Neuronal stem cell (in vitro differentiated cells): ENCODE results near the gene ZSWIM4.

ENCODE experiments used
- DNase-seq: peaks from one replicate; pipeline ENCODE4 v3.0.0-alpha.2; 2013; ENCODE audit warnings: low spot score
- H2AFZ ChIP-seq: one replicate; pipeline ENCODE4 v1.6.1; 2013; ENCODE audit warnings: mild to moderate bottlenecking, low read length, inconsistent platforms
- H2AK5ac ChIP-seq: 2 replicates; pipeline ENCODE4 v1.6.1; 2013; ENCODE audit warnings: low read depth, mild to moderate bottlenecking, inconsistent platforms, low read length, moderate library complexity, mixed read lengths
- H2BK120ac ChIP-seq: 2 replicates; pipeline ENCODE4 v1.6.1; 2013; ENCODE audit warnings: low read depth, mild to moderate bottlenecking, inconsistent platforms, low read length, moderate library complexity, mixed read lengths
- H2BK12ac ChIP-seq: one replicate; pipeline ENCODE4 v1.6.1; 2013; ENCODE audit warnings: low read length, inconsistent platforms
- H2BK15ac ChIP-seq: 2 replicates; pipeline ENCODE4 v1.6.1; 2013; ENCODE audit warnings: mild to moderate bottlenecking, low read length, inconsistent platforms, mixed read lengths
- H2BK5ac ChIP-seq: one replicate; pipeline ENCODE4 v1.6.1; 2013; ENCODE audit warnings: inconsistent platforms, mild to moderate bottlenecking, low read length, moderate library complexity
- H3K14ac ChIP-seq: one replicate; pipeline ENCODE4 v1.6.1; 2013; ENCODE audit warnings: low read length, inconsistent platforms
- H3K18ac ChIP-seq: 2 replicates; pipeline ENCODE4 v1.6.1; 2013; ENCODE audit warnings: low read length, inconsistent platforms
- H3K23ac ChIP-seq: 2 replicates; pipeline ENCODE4 v1.6.1; 2013; ENCODE audit warnings: low read depth, mild to moderate bottlenecking, mixed read lengths, low read length, inconsistent platforms; ENCODE audit not compliant: poor library complexity
- H3K27ac ChIP-seq: replicated peaks from 3 replicates; pipeline ENCODE4 v1.5.1; 2013; ENCODE audit warnings: low read length, inconsistent platforms
- H3K27me3 ChIP-seq, 3 experiments: 2 replicates each; pipeline ENCODE4 v1.6.1; 2013; ENCODE audit warnings: low read length in 3 of 3, mild to moderate bottlenecking in 2 of 3, inconsistent platforms in 1 of 3, low read depth in 1 of 3, mixed read lengths in 1 of 3, moderate library complexity in 1 of 3; ENCODE audit not compliant: control insufficient read depth in 3 of 3, insufficient read depth in 3 of 3
- H3K36me3 ChIP-seq, 2 donors: replicated peaks in 1 of 2; 2 replicates each; pipeline ENCODE4 v1.6.1; 2013; ENCODE audit warnings: low read length in 2 of 2; ENCODE audit not compliant: control insufficient read depth in 2 of 2, insufficient read depth in 2 of 2
- H3K4ac ChIP-seq: 2 replicates; pipeline ENCODE4 v1.6.1; 2013; ENCODE audit warnings: inconsistent platforms, mild to moderate bottlenecking, low read length, moderate library complexity
- H3K4me1 ChIP-seq, 2 donors: 1 replicate in 1 of 2; 2 replicates in 1 of 2; pipeline ENCODE4 v1.6.1; 2013; ENCODE audit warnings: low read length in 2 of 2, low read depth in 1 of 2; ENCODE audit not compliant: control insufficient read depth in 2 of 2, insufficient read depth in 1 of 2
- H3K4me2 ChIP-seq: one replicate; pipeline ENCODE4 v1.6.1; 2013; ENCODE audit warnings: mild to moderate bottlenecking, low read length, inconsistent platforms; ENCODE audit not compliant: insufficient read depth, poor library complexity, severe bottlenecking
- H3K4me3 ChIP-seq, 2 donors: 2 replicates each; pipeline ENCODE4 v1.5.1; 2013; ENCODE audit warnings: low read length in 2 of 2, mild to moderate bottlenecking in 2 of 2, inconsistent platforms in 1 of 2, moderate library complexity in 1 of 2
- H3K79me1 ChIP-seq: one replicate; pipeline ENCODE4 v1.6.1; 2013; ENCODE audit warnings: low read depth, mild to moderate bottlenecking, inconsistent platforms, low read length, moderate library complexity
- H3K9ac ChIP-seq: one replicate; pipeline ENCODE4 v1.6.1; 2013; ENCODE audit warnings: mild to moderate bottlenecking, low read depth, low read length, inconsistent platforms; ENCODE audit not compliant: poor library complexity
- H3K9me3 ChIP-seq, 2 donors: replicated peaks in 1 of 2; 2 replicates each; pipeline versions ENCODE3 to v1.6.1; 2013; ENCODE audit warnings: low read length in 2 of 2, mild to moderate bottlenecking in 2 of 2, inconsistent platforms in 1 of 2, low read depth in 1 of 2, mixed read lengths in 1 of 2, moderate library complexity in 1 of 2; ENCODE audit not compliant: control insufficient read depth in 2 of 2, insufficient read depth in 1 of 2
- H4K8ac ChIP-seq: one replicate; pipeline ENCODE4 v1.6.1; 2013; ENCODE audit warnings: low read depth, mild to moderate bottlenecking, inconsistent platforms, low read length, moderate library complexity
- H4K91ac ChIP-seq: one replicate; pipeline ENCODE4 v1.6.1; 2013; ENCODE audit warnings: low read length, low read depth, mild to moderate bottlenecking, inconsistent platforms; ENCODE audit not compliant: poor library complexity
- WGBS, 2 donors: extraction: QIAGEN DNeasy Blood & Tissue Kit; methylation state at CpG; one replicate each; pipeline ENCODE4 v1.1.7; 2013; ENCODE audit warnings: missing lambda C conversion rate in 2 of 2, mixed read lengths in 1 of 2; ENCODE audit not compliant: insufficient read length in 2 of 2, insufficient replicate concordance in 1 of 2; ENCODE audit errors: extremely low coverage in 2 of 2; 5-methylcytosine and 5-hydroxymethylcytosine counted together

ZSWIM4 gene

DNA sequence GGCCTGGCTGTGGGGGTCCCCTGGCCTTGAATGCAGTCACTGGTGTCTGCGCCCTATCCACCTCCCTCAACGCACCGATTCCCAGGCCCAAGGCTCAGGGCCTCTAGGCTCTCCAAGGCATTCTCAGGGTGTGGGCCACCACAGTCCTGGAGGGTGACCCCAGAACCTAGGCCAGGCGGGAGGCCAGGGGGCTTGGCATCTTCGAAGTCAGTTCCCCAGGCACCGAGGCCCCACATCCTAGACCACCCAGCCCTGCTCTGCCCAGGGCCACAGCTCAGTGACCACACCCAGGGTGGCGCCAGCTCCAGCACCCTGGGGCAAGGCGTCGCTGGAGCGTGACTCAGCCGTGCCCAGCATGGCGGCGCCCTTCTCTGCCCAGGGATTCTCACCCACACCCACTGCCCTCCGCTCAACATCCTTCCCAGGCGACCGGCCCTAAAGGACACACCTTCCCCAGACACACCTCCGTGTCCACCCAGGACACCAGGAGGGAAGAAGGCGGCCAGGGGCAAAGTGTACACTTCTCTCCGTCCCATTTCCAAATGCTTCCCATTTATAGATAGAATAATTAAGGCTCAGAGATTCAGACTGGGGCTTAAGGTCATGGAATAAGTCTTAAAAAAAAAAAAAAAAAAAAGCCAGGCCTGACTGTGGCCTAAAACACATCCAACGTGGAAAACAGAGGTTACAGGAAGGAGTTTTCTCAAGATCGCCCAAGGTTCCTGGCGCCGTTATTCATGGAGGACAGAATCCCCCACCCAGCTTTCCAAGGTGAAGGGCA is 45.3 kb downstream of the ZSWIM4 start:
- Histone ChIP-seq H4K8ac (no peak overlapping the region), H3K27ac (no peak overlapping the region), H2BK12ac (peak overlapping the region; percentile 66), H3K4me3 (no peak overlapping the region), H3K4me1 (peaks cover 21 to 24% of the 10 kb centered on the region in 2 donors), H3K9ac (peak overlapping the region; percentile 72), H2BK5ac (no peak overlapping the region), H3K4ac (peak overlapping the region; percentile 41), H4K91ac (peak overlapping the region; percentile 3), H3K14ac (no peak overlapping the region), H2BK15ac (peak overlapping the region; percentile 71), H2AFZ (no peak overlapping the region), H2BK120ac (peak overlapping the region; percentile 81), H3K18ac (peak overlapping the region; percentile 70), H3K36me3 (peaks cover 3 to 5% of the 10 kb centered on the region in 2 donors), H3K27me3 (peaks cover 0 to 8% (median 0%) of the 10 kb centered on the region in 3 experiments), H3K79me1 (peaks cover 13% of the 10 kb centered on the region), H3K4me2 (peak overlapping the region; percentile 11), H3K23ac (peak overlapping the region; percentile 65), H2AK5ac (peak overlapping the region; percentile 98), H3K9me3 (no peaks in the 10 kb centered on the region)
- DNase-seq: no peak
- WGBS, 2 donors: no CpG with 5 or more reads among the region's 23 CpGs

DNA sequence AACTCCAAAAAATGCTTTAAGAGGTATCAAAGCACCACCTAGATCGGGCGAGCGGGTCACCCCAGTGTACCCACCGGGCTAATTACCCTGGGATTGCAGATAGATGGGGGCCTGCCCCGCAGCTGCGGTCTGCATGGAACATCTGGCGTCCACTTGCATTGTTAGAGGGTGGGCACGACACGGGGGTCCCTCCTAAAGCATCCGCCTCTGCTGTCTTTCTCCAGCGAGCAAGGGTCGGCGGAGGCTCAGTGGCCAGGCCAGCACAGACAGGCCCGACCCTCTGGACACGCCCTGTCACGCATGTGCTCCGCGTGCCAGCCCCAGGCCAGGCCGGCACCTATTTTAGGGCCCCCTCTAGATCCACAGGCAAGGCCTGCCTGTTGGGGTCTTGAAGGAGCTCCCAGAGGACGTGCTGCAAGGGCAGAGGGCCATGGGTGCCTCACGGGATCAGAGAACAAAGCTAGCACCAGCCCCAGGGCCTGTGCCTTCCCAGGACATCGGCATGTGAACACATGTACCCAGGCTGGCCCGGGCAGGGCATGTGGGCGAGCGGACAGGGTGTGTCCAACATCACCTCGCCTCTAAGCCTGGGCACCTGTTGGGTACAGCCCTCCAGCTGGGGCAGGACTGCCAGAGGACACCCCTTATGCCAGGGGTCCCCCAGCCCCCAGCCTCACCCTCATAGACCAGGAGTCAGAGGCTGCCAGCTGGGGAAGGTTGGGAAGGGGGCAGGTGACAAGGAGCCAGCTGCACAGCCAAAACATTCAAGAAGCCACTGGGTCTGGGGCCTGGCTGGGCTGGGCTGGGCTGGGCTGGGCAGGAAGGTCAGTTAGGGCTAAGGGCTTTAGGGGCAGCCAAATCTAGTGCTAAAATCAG is 46.1 kb downstream of the ZSWIM4 start:
- Histone ChIP-seq H3K4me2 (peak overlapping the region; percentile 80), H4K8ac (no peak overlapping the region), H4K91ac (peak overlapping the region; percentile 72), H3K9me3 (no peaks in the 10 kb centered on the region), H3K79me1 (peaks cover 13% of the 10 kb centered on the region), H2BK15ac (peak overlapping the region; percentile 98), H2AK5ac (peak overlapping the region; percentile 98), H2AFZ (no peak overlapping the region), H3K36me3 (no peaks in the 10 kb centered on the region), H2BK12ac (peak overlapping the region; percentile 94), H3K4me3 (peak overlapping the region; percentile 66 to 93), H3K23ac (peak overlapping the region; percentile 98), H3K9ac (peak overlapping the region; percentile 60), H3K4me1 (peaks cover 25 to 30% of the 10 kb centered on the region in 2 donors), H3K4ac (peak overlapping the region; percentile 37), H2BK120ac (no peak overlapping the region), H3K14ac (peak overlapping the region; percentile 38), H3K18ac (peak overlapping the region; percentile 99), H3K27me3 (peaks cover 0 to 8% (median 0%) of the 10 kb centered on the region in 3 experiments), H3K27ac (no peak overlapping the region), H2BK5ac (peak overlapping the region; percentile 24)
- DNase-seq: no peak
- WGBS, 2 donors: no CpG with 5 or more reads among the region's 26 CpGs

DNA sequence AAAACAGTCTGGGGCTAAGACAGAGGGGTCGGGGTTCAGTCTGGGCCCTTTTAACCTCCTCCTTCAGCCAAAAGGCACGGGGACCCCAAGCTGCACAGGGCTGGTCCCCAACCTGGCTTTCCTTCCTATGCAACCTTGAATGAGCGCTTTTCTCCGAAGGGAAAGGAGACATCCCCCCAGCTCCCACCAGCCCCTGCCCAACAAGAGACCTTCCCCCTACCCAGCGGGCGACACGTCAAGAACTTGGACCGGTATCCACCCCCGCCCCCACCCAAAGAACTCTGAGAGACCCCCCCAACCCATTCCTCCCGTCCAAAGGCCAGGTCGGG is 46.7 kb downstream of the ZSWIM4 start:
- H3K27me3 ChIP-seq: peaks cover 0 to 8% (median 0%) of the 10 kb centered on the region in 3 experiments
- peak overlapping the region; percentile 85 for H2AFZ ChIP-seq
- no peak for DNase-seq
- no peak overlapping the region for H3K14ac ChIP-seq
- H3K9me3 ChIP-seq: no peaks in the 10 kb centered on the region
- H3K9ac ChIP-seq: no peak overlapping the region
- peak overlapping the region; percentile 98 for H2BK15ac ChIP-seq
- no peaks in the 10 kb centered on the region for H3K36me3 ChIP-seq
- H3K18ac ChIP-seq: peak overlapping the region; percentile 99
- H3K4me2 ChIP-seq: peak overlapping the region; percentile 80
- peaks cover 30 to 35% of the 10 kb centered on the region in 2 donors for H3K4me1 ChIP-seq
- WGBS, 2 donors: no CpG with 5 or more reads among the region's 11 CpGs
- no peak overlapping the region for H4K91ac ChIP-seq
- H3K4me3 ChIP-seq: peak overlapping the region; percentile 66 to 93
- H4K8ac ChIP-seq: no peak overlapping the region
- no peak overlapping the region for H2BK120ac ChIP-seq
- H3K4ac ChIP-seq: no peak overlapping the region
- peaks cover 13% of the 10 kb centered on the region for H3K79me1 ChIP-seq
- H2BK5ac ChIP-seq: peak overlapping the region; percentile 24
- peak overlapping the region; percentile 94 for H2BK12ac ChIP-seq
- no peak overlapping the region for H3K27ac ChIP-seq
- peak overlapping the region; percentile 98 for H2AK5ac ChIP-seq
- peak overlapping the region; percentile 73 for H3K23ac ChIP-seq
